Mesothelial cell of epicardium (in vitro differentiated cells): ENCODE measurements around the gene GMPPB. TPM values are rescaled to one million over a fixed set of nuclear protein-coding genes. Genes with fewer than 3 reads are reported as not detected.

ENCODE experiments used
- DNase-seq, 2 experiments: peaks; one replicate each; pipeline ENCODE4 v3.0.0; 2021; ENCODE audit warnings: low spot score in 2 of 2; ENCODE audit not compliant: unreplicated experiment in 2 of 2
- H3K27ac Mint-ChIP-seq: 2 replicates; pipeline ENCODE4 v1.8.0; 2021; ENCODE audit warnings: mixed read lengths
- H3K27me3 Mint-ChIP-seq: 2 replicates; pipeline ENCODE4 v1.8.0; 2021; ENCODE audit warnings: low read depth, mixed read lengths
- H3K36me3 Mint-ChIP-seq: 2 replicates; pipeline ENCODE4 v1.8.0; 2021; ENCODE audit warnings: mixed read lengths
- H3K4me1 Mint-ChIP-seq: 2 replicates; pipeline ENCODE4 v1.8.0; 2021; ENCODE audit warnings: mixed read lengths
- H3K4me3 Mint-ChIP-seq: 2 replicates; pipeline ENCODE4 v1.8.0; 2021; ENCODE audit warnings: mild to moderate bottlenecking, moderate library complexity, mixed read lengths
- H3K9me3 Mint-ChIP-seq: 2 replicates; pipeline ENCODE4 v1.8.0; 2021; ENCODE audit warnings: mixed read lengths
- total RNA-seq: library from RNA; stranded (reverse); gene quantifications from 3 replicates; pipeline ENCODE4 v1.2.1, GENCODE V29; 2021
- TF ChIP-seq, protein P1 (sequence below): fragments of 200-600 bp; sonication (generic); IDR thresholded peaks from one replicate; pipeline ENCODE4 v1.5.0; 2021; ENCODE audit warnings: antibody characterized with exemption; ENCODE audit not compliant: unreplicated experiment

GMPPB gene
- total RNA-seq, 1 donor from 2014 or later: 32.3 TPM

DNA sequence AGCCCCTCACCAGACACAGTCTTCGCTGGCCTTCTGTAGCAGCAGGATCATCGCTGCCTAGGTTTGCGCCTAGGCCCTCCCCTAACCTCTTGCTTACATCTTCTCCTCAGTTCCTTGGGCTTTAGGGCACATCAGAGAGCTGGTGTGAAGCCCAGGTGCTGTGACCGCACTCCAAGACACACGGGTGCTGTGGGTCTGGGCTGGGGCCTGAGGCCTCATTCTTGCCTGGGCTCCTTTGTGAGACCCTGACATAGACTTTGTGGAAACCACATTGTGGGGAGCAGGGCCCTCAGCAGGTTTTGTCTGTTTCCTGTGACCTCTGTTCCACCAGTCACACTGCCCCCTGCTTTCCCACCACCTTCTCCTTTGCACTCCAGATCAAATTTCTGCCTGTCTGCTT lies 12.3 kb downstream of the GMPPB start:
- H3K27ac Mint-ChIP-seq: no peak overlapping the region
- DNase-seq: no peak
- H3K4me3 Mint-ChIP-seq: no peak overlapping the region
- H3K4me1 Mint-ChIP-seq: no peaks in the 10 kb centered on the region
- H3K9me3 Mint-ChIP-seq: no peaks in the 10 kb centered on the region
- TF ChIP-seq, protein P1, sequence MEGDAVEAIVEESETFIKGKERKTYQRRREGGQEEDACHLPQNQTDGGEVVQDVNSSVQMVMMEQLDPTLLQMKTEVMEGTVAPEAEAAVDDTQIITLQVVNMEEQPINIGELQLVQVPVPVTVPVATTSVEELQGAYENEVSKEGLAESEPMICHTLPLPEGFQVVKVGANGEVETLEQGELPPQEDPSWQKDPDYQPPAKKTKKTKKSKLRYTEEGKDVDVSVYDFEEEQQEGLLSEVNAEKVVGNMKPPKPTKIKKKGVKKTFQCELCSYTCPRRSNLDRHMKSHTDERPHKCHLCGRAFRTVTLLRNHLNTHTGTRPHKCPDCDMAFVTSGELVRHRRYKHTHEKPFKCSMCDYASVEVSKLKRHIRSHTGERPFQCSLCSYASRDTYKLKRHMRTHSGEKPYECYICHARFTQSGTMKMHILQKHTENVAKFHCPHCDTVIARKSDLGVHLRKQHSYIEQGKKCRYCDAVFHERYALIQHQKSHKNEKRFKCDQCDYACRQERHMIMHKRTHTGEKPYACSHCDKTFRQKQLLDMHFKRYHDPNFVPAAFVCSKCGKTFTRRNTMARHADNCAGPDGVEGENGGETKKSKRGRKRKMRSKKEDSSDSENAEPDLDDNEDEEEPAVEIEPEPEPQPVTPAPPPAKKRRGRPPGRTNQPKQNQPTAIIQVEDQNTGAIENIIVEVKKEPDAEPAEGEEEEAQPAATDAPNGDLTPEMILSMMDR: no peak
- H3K27me3 Mint-ChIP-seq: no peaks in the 10 kb centered on the region
- H3K36me3 Mint-ChIP-seq: peaks cover 5% of the 10 kb centered on the region

DNA sequence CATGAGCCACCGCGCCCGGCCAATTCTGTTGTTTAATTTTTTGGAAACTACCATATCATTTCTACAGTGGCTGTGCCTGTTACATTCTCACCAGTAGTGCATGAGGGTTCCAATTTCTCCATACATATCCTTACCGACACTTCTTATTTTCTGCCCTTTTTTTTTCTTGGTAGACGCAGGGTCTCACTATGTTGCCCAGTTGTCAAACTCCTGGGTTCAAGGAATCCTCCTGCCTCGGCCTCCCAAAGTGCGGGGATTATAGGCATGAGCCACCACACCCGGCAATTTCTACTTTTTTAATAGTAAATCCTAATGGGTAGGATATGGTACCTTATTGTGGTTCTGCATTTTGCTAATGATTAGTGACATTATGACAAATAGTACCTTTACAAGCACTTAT lies 13.9 kb downstream of the GMPPB start:
- H3K36me3 Mint-ChIP-seq: peaks cover 5% of the 10 kb centered on the region
- H3K4me3 Mint-ChIP-seq: no peak overlapping the region
- no peaks in the 10 kb centered on the region for H3K27me3 Mint-ChIP-seq
- no peak overlapping the region for H3K27ac Mint-ChIP-seq
- H3K4me1 Mint-ChIP-seq: no peaks in the 10 kb centered on the region
- TF ChIP-seq, protein P1: no peak
- H3K9me3 Mint-ChIP-seq: no peaks in the 10 kb centered on the region
- no peak for DNase-seq

DNA sequence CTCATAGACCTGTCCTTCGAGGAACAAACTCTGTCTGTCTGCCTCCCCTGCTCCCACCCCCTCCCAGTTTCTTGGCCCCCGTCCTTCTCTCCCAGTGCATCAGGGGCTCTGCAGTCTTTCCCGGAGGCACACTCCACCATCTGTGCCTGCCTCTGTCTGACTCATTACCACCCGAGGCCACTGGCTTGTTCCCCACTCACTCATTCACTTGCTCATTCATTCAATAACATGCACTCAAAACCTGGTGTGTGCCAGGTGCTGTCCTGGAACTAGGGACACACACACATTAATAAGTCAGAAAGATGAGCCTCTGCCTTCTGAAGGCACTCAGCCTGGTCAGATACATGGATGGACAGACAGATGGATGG lies 16.7 kb downstream of the GMPPB start:
- no peak for DNase-seq
- H3K27me3 Mint-ChIP-seq: no peaks in the 10 kb centered on the region
- no peaks in the 10 kb centered on the region for H3K9me3 Mint-ChIP-seq
- TF ChIP-seq, protein P1: no peak
- H3K4me3 Mint-ChIP-seq: no peak overlapping the region
- H3K36me3 Mint-ChIP-seq: peaks cover 7% of the 10 kb centered on the region
- no peaks in the 10 kb centered on the region for H3K4me1 Mint-ChIP-seq
- H3K27ac Mint-ChIP-seq: no peak overlapping the region

- no peaks in the 10 kb centered on the region for H3K4me1 Mint-ChIP-seq
- no peak overlapping the region for H3K4me3 Mint-ChIP-seq
- H3K27me3 Mint-ChIP-seq: no peaks in the 10 kb centered on the region
- H3K27ac Mint-ChIP-seq: no peak overlapping the region
- peaks cover 7% of the 10 kb centered on the region for H3K36me3 Mint-ChIP-seq
- no peak for DNase-seq
- no peaks in the 10 kb centered on the region for H3K9me3 Mint-ChIP-seq
- TF ChIP-seq, protein P1: no peak
These were observed 17.2 kb downstream of the GMPPB start for GRCh38 chr3:49706456-49707112.

- Mint-ChIP-seq H3K9me3 (no peaks in the 10 kb centered on the region), H3K36me3 (peaks cover 7% of the 10 kb centered on the region), H3K27me3 (no peaks in the 10 kb centered on the region), H3K4me3 (no peak overlapping the region), H3K27ac (no peak overlapping the region), H3K4me1 (no peaks in the 10 kb centered on the region)
- DNase-seq: no peak
- TF ChIP-seq, protein P1: no peak
These were observed 18.3 kb downstream of the GMPPB start for GRCh38 chr3:49705390-49705960.
